Neuronal stem cell (in vitro differentiated cells): ENCODE results near the gene EFCAB9.

Source experiments
- DNase-seq: peaks from one replicate; pipeline ENCODE4 v3.0.0-alpha.2; 2013; ENCODE audit warnings: low spot score
- H2AFZ ChIP-seq: one replicate; pipeline ENCODE4 v1.6.1; 2013; ENCODE audit warnings: mild to moderate bottlenecking, low read length, inconsistent platforms
- H2AK5ac ChIP-seq: 2 replicates; pipeline ENCODE4 v1.6.1; 2013; ENCODE audit warnings: low read depth, mild to moderate bottlenecking, inconsistent platforms, low read length, moderate library complexity, mixed read lengths
- H2BK120ac ChIP-seq: 2 replicates; pipeline ENCODE4 v1.6.1; 2013; ENCODE audit warnings: low read depth, mild to moderate bottlenecking, inconsistent platforms, low read length, moderate library complexity, mixed read lengths
- H2BK12ac ChIP-seq: one replicate; pipeline ENCODE4 v1.6.1; 2013; ENCODE audit warnings: low read length, inconsistent platforms
- H2BK15ac ChIP-seq: 2 replicates; pipeline ENCODE4 v1.6.1; 2013; ENCODE audit warnings: mild to moderate bottlenecking, low read length, inconsistent platforms, mixed read lengths
- H2BK5ac ChIP-seq: one replicate; pipeline ENCODE4 v1.6.1; 2013; ENCODE audit warnings: inconsistent platforms, mild to moderate bottlenecking, low read length, moderate library complexity
- H3K14ac ChIP-seq: one replicate; pipeline ENCODE4 v1.6.1; 2013; ENCODE audit warnings: low read length, inconsistent platforms
- H3K18ac ChIP-seq: 2 replicates; pipeline ENCODE4 v1.6.1; 2013; ENCODE audit warnings: low read length, inconsistent platforms
- H3K23ac ChIP-seq: 2 replicates; pipeline ENCODE4 v1.6.1; 2013; ENCODE audit warnings: low read depth, mild to moderate bottlenecking, mixed read lengths, low read length, inconsistent platforms; ENCODE audit not compliant: poor library complexity
- H3K27ac ChIP-seq: replicated peaks from 3 replicates; pipeline ENCODE4 v1.5.1; 2013; ENCODE audit warnings: low read length, inconsistent platforms
- H3K27me3 ChIP-seq, 3 experiments: 2 replicates each; pipeline ENCODE4 v1.6.1; 2013; ENCODE audit warnings: low read length in 3 of 3, mild to moderate bottlenecking in 2 of 3, inconsistent platforms in 1 of 3, low read depth in 1 of 3, mixed read lengths in 1 of 3, moderate library complexity in 1 of 3; ENCODE audit not compliant: control insufficient read depth in 3 of 3, insufficient read depth in 3 of 3
- H3K36me3 ChIP-seq, 2 donors: replicated peaks in 1 of 2; 2 replicates each; pipeline ENCODE4 v1.6.1; 2013; ENCODE audit warnings: low read length in 2 of 2; ENCODE audit not compliant: control insufficient read depth in 2 of 2, insufficient read depth in 2 of 2
- H3K4ac ChIP-seq: 2 replicates; pipeline ENCODE4 v1.6.1; 2013; ENCODE audit warnings: inconsistent platforms, mild to moderate bottlenecking, low read length, moderate library complexity
- H3K4me1 ChIP-seq, 2 donors: 1 replicate in 1 of 2; 2 replicates in 1 of 2; pipeline ENCODE4 v1.6.1; 2013; ENCODE audit warnings: low read length in 2 of 2, low read depth in 1 of 2; ENCODE audit not compliant: control insufficient read depth in 2 of 2, insufficient read depth in 1 of 2
- H3K4me2 ChIP-seq: one replicate; pipeline ENCODE4 v1.6.1; 2013; ENCODE audit warnings: mild to moderate bottlenecking, low read length, inconsistent platforms; ENCODE audit not compliant: insufficient read depth, poor library complexity, severe bottlenecking
- H3K4me3 ChIP-seq, 2 donors: 2 replicates each; pipeline ENCODE4 v1.5.1; 2013; ENCODE audit warnings: low read length in 2 of 2, mild to moderate bottlenecking in 2 of 2, inconsistent platforms in 1 of 2, moderate library complexity in 1 of 2
- H3K79me1 ChIP-seq: one replicate; pipeline ENCODE4 v1.6.1; 2013; ENCODE audit warnings: low read depth, mild to moderate bottlenecking, inconsistent platforms, low read length, moderate library complexity
- H3K9ac ChIP-seq: one replicate; pipeline ENCODE4 v1.6.1; 2013; ENCODE audit warnings: mild to moderate bottlenecking, low read depth, low read length, inconsistent platforms; ENCODE audit not compliant: poor library complexity
- H3K9me3 ChIP-seq, 2 donors: replicated peaks in 1 of 2; 2 replicates each; pipeline versions ENCODE3 to v1.6.1; 2013; ENCODE audit warnings: low read length in 2 of 2, mild to moderate bottlenecking in 2 of 2, inconsistent platforms in 1 of 2, low read depth in 1 of 2, mixed read lengths in 1 of 2, moderate library complexity in 1 of 2; ENCODE audit not compliant: control insufficient read depth in 2 of 2, insufficient read depth in 1 of 2
- H4K8ac ChIP-seq: one replicate; pipeline ENCODE4 v1.6.1; 2013; ENCODE audit warnings: low read depth, mild to moderate bottlenecking, inconsistent platforms, low read length, moderate library complexity
- H4K91ac ChIP-seq: one replicate; pipeline ENCODE4 v1.6.1; 2013; ENCODE audit warnings: low read length, low read depth, mild to moderate bottlenecking, inconsistent platforms; ENCODE audit not compliant: poor library complexity
- WGBS, 2 donors: extraction: QIAGEN DNeasy Blood & Tissue Kit; methylation state at CpG; one replicate each; pipeline ENCODE4 v1.1.7; 2013; ENCODE audit warnings: missing lambda C conversion rate in 2 of 2, mixed read lengths in 1 of 2; ENCODE audit not compliant: insufficient read length in 2 of 2, insufficient replicate concordance in 1 of 2; ENCODE audit errors: extremely low coverage in 2 of 2; 5-methylcytosine and 5-hydroxymethylcytosine counted together

Gene EFCAB9

GRCh38 chr5:172183881-172184280 lies 10.1 kb upstream of the EFCAB9 start:
- Histone ChIP-seq H2BK12ac (no peak overlapping the region), H3K9ac (no peak overlapping the region), H3K27ac (no peak overlapping the region), H3K23ac (no peak overlapping the region), H3K27me3 (no peaks in the 10 kb centered on the region), H2BK5ac (no peak overlapping the region), H3K9me3 (no peaks in the 10 kb centered on the region), H4K91ac (no peak overlapping the region), H2BK120ac (no peak overlapping the region), H4K8ac (no peak overlapping the region), H2AK5ac (no peak overlapping the region), H3K14ac (no peak overlapping the region), H3K4me2 (no peak overlapping the region), H3K36me3 (peaks cover 0 to 3% of the 10 kb centered on the region in 2 donors), H2AFZ (no peak overlapping the region), H3K4ac (no peak overlapping the region), H3K4me3 (no peak overlapping the region), H2BK15ac (no peak overlapping the region), H3K79me1 (peaks cover 2% of the 10 kb centered on the region), H3K18ac (no peak overlapping the region), H3K4me1 (peaks cover 4 to 5% of the 10 kb centered on the region in 2 donors)
- DNase-seq = no peak
- WGBS, 2 donors = no CpG with 5 or more reads among the region's 4 CpGs

- no peak overlapping the region for H2BK120ac ChIP-seq
- no peak overlapping the region for H2BK12ac ChIP-seq
- no peak overlapping the region for H2AK5ac ChIP-seq
- H3K27ac ChIP-seq = no peak overlapping the region
- H3K27me3 ChIP-seq = no peaks in the 10 kb centered on the region
- H4K8ac ChIP-seq = no peak overlapping the region
- H4K91ac ChIP-seq = no peak overlapping the region
- no peak overlapping the region for H2BK15ac ChIP-seq
- H3K4me1 ChIP-seq = peaks cover 2 to 4% of the 10 kb centered on the region in 2 donors
- DNase-seq = no peak
- no peaks in the 10 kb centered on the region for H3K79me1 ChIP-seq
- H3K14ac ChIP-seq = no peak overlapping the region
- no peak overlapping the region for H3K4ac ChIP-seq
- H2AFZ ChIP-seq = no peak overlapping the region
- no CpG with 5 or more reads among the region's 10 CpGs for WGBS, 2 donors
- no peak overlapping the region for H3K4me3 ChIP-seq
- no peak overlapping the region for H3K23ac ChIP-seq
- H3K4me2 ChIP-seq = no peak overlapping the region
- no peak overlapping the region for H3K9ac ChIP-seq
- no peak overlapping the region for H3K18ac ChIP-seq
- H3K36me3 ChIP-seq = peaks cover 0 to 3% of the 10 kb centered on the region in 2 donors
- H2BK5ac ChIP-seq = no peak overlapping the region
- H3K9me3 ChIP-seq = no peaks in the 10 kb centered on the region
Measured at GRCh38 chr5:172185096-172185461, 8.9 kb upstream of the EFCAB9 start.

DNA sequence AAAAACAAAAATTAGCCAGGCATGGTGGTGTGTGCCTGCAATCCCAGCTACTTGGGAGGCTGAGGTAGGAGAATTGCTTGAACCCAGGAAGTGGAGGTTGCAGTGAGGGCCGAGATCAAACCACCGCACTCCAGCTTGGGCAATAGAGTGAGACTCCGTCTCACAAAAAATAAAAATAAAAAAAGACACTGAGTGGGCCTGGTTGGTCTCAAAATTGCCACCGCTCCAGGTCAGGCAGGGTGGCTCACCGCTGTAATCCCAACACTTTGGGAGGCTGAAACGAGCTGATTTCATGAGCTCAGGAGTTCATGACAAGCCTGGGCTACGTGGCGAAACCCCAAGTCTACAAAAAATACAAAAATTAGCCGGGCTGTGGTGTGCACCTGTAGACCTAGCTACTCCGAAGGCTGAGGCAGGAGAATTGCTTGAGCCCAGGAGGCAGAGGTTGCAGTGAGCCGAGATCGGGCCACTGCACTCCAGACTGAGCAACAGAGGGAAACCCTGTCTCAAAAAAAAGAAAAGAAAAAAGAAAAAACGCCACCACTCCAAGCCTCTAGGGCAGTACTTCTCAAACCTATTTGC lies 7.8 kb upstream of the EFCAB9 start:
- no CpG with 5 or more reads among the region's 13 CpGs for WGBS, 2 donors
- no peak for DNase-seq
- Histone ChIP-seq H3K27me3 (no peaks in the 10 kb centered on the region), H3K14ac (no peak overlapping the region), H4K8ac (no peak overlapping the region), H2BK120ac (no peak overlapping the region), H2BK12ac (no peak overlapping the region), H3K4me2 (no peak overlapping the region), H2BK15ac (no peak overlapping the region), H3K36me3 (peaks cover 0 to 3% of the 10 kb centered on the region in 2 donors), H3K18ac (no peak overlapping the region), H3K4me1 (peaks cover 2 to 4% of the 10 kb centered on the region in 2 donors), H2AFZ (no peak overlapping the region), H3K4ac (no peak overlapping the region), H4K91ac (no peak overlapping the region), H3K9me3 (no peaks in the 10 kb centered on the region), H3K9ac (no peak overlapping the region), H3K23ac (no peak overlapping the region), H2AK5ac (no peak overlapping the region), H3K4me3 (no peak overlapping the region), H3K27ac (no peak overlapping the region), H2BK5ac (no peak overlapping the region), H3K79me1 (no peaks in the 10 kb centered on the region)

DNA sequence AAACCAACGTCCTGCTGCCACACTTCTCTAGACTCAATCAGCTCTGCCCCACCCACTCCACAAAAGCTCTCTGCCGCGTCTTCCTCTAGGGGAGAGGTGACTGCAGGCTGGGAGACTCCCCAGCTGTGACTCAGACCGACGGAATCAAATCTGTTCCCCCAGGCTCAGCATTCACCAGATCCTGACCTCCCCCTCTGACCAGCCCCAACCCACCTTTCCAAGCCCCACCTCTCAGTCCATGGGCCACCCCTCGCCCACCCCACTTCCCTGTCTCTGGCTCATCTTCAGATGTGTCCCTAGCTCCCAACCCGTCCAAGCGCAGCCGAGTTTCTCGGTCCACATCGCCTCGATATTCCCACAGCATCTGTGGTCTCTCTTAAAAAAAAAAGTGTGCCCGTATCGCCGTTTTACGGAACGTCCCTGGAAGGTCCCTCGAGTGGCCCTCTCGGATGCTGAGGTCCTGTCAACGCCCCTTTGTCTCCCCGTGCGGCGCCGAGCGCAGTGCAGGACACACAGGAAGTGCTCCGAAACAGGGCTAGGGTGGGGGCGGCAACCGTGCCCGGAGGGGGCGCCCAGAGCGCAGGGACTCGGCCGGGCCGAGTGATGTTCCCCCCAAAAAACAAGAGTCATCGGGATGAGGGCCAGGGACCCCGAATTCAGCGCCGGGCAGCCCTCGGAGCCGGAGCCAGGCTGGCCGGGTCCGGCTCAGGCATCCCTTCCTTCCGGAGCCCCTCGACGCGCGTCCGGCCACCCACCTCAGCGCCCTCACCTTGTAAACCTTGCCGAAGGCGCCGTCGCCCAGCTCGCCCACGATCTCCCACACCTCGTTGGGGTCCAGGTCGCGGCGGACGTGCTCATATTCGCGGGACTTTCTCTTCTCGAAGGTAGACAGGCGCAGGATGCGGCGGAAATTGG lies 6.6 kb upstream of the EFCAB9 start:
- Histone ChIP-seq H3K79me1 (no peaks in the 10 kb centered on the region), H3K27me3 (no peaks in the 10 kb centered on the region), H4K8ac (no peak overlapping the region), H3K18ac (peak overlapping the region; percentile 50), H3K27ac (peak overlapping the region; percentile 27), H2BK15ac (peak overlapping the region; percentile 90), H2BK5ac (peak overlapping the region; percentile 70), H2BK12ac (peak overlapping the region; percentile 95), H3K36me3 (peaks cover 0 to 3% of the 10 kb centered on the region in 2 donors), H2BK120ac (no peak overlapping the region), H3K4me1 (peaks cover 2 to 4% of the 10 kb centered on the region in 2 donors), H3K23ac (no peak overlapping the region), H3K4me2 (peak overlapping the region; percentile 98), H3K4ac (no peak overlapping the region), H4K91ac (no peak overlapping the region), H3K14ac (no peak overlapping the region), H3K9me3 (no peaks in the 10 kb centered on the region), H2AFZ (peak overlapping the region; percentile 100), H2AK5ac (no peak overlapping the region), H3K4me3 (peak overlapping the region; percentile 83 to 85), H3K9ac (peak overlapping the region; percentile 95)
- peak; percentile 27 for DNase-seq
- WGBS, 2 donors = no CpG with 5 or more reads among the region's 66 CpGs
